ENCODE data around the gene MYO7A.

DNA sequence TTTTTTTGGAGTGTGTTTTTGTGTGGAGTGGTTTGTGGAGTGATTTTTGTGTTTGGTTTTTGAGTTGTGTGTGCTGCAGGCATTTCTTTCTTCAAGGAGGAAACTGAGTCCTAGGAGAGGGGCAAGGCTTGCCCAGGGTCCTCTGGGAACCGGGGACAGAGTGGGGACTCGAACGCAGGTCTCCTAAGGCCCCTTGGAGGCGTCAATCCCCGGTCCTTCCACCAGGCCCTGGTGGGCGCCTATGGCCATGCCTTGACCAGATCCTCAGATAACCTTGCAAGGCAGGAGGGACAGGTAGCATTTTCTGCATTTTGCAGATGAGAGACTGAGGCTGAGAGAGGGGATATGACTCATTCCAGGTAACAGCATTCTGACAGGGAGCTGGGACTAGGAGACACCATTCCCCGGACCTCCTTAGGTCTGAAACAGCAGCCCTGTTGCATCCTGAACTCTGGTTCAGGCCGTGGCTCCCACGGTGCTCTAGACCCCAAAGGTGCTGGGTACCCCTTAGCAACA is 39.1 kb downstream of the MYO7A start:
- TF ChIP-seq CTCF (IDR thresholded peaks at IDR 0.05; ENCODE audit: borderline replicate concordance, extremely low read depth, low read length, poor library complexity, severe bottlenecking) (no peak), EZH2 (IDR thresholded peaks at IDR 0.05; ENCODE audit: borderline replicate concordance, low read depth, low read length, severe bottlenecking) (no peak)

Data from DND-41 (cell line).